Measurements from ENCODE around the gene KCNAB2.
"Not testable (repeated sequence)": the region's sequence is repeated elsewhere in the genome, so short reads cannot be mapped to it uniquely, and the experiment has no call there.

Gene KCNAB2

DNA sequence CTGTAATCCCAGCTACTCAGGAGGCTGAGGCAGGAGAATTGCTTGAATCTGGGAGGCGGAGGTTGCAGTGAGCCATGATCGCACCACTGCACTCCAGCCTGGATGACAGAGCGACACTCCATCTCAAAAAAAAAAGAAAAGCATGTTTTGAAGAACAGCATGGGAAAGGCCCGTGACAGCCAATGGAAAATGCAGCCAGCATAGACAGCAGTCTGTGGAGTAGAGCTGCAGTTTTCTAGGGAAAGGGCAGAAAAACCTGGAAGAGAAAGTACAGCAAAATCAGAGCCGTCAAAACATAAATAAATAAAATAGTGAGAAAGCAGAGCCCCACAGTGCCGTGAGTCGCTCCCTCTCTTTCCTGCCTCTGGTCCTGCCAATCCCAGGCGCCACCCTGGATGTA, 31.4 kb downstream of the KCNAB2 start:
- H3K27me3 ChIP-seq (ENCODE audit: control insufficient read depth, insufficient read depth, low read length): peaks cover 49% of the 10 kb centered on the region
- H3K4me2 ChIP-seq (ENCODE audit: low read length); H3K36me3 ChIP-seq (ENCODE audit: insufficient read depth, low read length); H3K4me3 ChIP-seq (ENCODE audit: low read length); H3K4me1 ChIP-seq (ENCODE audit: control insufficient read depth, insufficient read depth, low read length); H3K9ac ChIP-seq (ENCODE audit: low read depth, low read length); H3K9me3 ChIP-seq (replicated peaks; ENCODE audit: low read length): not testable (repeated sequence)

DNA sequence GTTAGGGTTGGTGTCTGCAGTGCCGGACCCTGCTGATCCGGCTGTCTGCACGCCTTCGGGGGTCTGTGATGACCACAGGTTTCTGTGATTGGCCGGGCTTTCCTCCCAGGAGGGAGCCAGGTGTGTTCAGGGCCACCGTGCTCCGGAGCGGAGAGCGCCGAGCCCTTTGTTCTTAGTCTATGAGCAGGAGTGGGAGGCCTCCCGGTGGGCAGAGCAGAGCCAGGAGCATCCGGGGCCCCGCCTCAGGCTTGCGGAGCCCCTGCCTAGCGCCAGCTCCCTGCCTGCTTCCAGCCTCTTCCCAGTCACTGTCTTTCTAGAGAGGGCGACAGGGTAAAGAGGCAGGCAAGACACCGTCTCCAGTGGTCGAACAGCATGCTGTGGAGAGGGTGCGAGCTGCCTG, 31.8 kb downstream of the KCNAB2 start:
- peaks cover 49% of the 10 kb centered on the region for H3K27me3 ChIP-seq (ENCODE audit: control insufficient read depth, insufficient read depth, low read length)
- H3K4me1 ChIP-seq (ENCODE audit: control insufficient read depth, insufficient read depth, low read length): no peaks in the 10 kb centered on the region
- H3K4me2 ChIP-seq (ENCODE audit: low read length): no peak overlapping the region
- no peak overlapping the region for H3K4me3 ChIP-seq (ENCODE audit: low read length)
- no peaks in the 10 kb centered on the region for H3K9me3 ChIP-seq (replicated peaks; ENCODE audit: low read length)
- H3K36me3 ChIP-seq (ENCODE audit: insufficient read depth, low read length): no peaks in the 10 kb centered on the region
- H3K9ac ChIP-seq (ENCODE audit: low read depth, low read length): no peak overlapping the region

DNA sequence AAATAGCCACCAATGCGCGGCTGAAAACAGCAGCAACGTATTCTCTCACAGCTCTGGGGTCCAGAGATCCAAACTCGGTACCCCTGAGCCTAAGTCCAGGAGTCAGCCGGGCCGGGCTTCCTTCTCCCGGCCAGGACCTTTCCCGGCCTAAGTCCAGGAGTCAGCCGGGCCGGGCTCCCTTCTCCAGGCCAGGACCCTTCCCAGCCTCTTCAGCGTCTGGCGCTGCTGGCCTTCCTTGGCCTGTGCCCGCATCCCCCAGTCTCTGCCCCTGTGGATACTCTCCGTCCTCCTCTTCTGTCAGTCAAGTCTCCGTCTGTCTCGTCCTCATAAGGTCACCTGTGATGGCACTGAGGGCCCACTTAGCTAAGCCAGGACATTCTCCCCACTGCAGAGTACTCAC, 32.2 kb downstream of the KCNAB2 start:
- no peak overlapping the region for H3K9ac ChIP-seq (ENCODE audit: low read depth, low read length)
- H3K9me3 ChIP-seq (replicated peaks; ENCODE audit: low read length): no peaks in the 10 kb centered on the region
- no peaks in the 10 kb centered on the region for H3K36me3 ChIP-seq (ENCODE audit: insufficient read depth, low read length)
- H3K27me3 ChIP-seq (ENCODE audit: control insufficient read depth, insufficient read depth, low read length): peaks cover 53% of the 10 kb centered on the region
- H3K4me1 ChIP-seq (ENCODE audit: control insufficient read depth, insufficient read depth, low read length): no peaks in the 10 kb centered on the region
- H3K4me2 ChIP-seq (ENCODE audit: low read length): no peak overlapping the region
- H3K4me3 ChIP-seq (ENCODE audit: low read length): no peak overlapping the region

DNA sequence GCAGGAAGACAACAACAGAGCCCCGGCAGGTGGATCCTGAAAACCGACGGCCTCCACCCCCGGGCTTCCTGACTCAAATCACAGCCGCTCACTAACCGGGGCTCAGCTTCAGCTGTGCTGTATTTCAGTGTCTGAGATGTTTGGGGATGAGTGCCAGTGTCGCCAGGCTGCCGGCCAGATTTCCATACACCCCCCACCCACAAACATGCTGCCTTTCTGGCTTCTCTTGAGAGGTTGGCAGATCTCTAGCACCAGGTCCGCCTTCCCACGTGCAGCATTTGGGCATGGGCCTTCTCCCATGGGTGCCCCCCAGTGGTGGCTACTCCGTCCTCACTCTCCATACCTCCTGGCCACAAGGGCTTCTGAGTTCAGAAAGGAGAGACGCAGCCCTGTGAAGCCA, 34.8 kb downstream of the KCNAB2 start:
- H3K9ac ChIP-seq (ENCODE audit: low read depth, low read length): no peak overlapping the region
- H3K36me3 ChIP-seq (ENCODE audit: insufficient read depth, low read length): no peaks in the 10 kb centered on the region
- H3K27me3 ChIP-seq (ENCODE audit: control insufficient read depth, insufficient read depth, low read length): peaks cover 72% of the 10 kb centered on the region
- peaks cover 12% of the 10 kb centered on the region for H3K4me1 ChIP-seq (ENCODE audit: control insufficient read depth, insufficient read depth, low read length)
- H3K4me2 ChIP-seq (ENCODE audit: low read length): no peak overlapping the region
- H3K4me3 ChIP-seq (ENCODE audit: low read length): no peak overlapping the region
- no peaks in the 10 kb centered on the region for H3K9me3 ChIP-seq (replicated peaks; ENCODE audit: low read length)

DNA sequence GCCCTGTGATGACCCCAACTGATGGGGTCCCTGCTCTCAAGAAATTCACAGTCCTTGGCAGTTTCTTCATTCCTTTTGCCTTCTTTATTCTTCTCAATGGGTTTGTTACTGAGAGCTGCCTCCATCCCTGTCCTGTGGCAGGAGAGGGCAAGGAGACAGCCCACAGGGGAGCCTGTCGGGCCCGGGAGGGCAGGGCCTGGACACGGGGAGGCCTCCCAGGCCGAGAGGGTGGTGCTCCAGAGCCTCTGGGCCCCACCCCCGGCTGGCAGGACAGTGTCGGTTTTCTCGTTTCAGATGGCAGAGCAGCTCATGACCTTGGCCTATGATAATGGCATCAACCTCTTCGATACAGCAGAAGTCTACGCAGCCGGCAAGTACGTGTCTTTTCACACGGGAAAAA, 36.2 kb downstream of the KCNAB2 start:
- Histone ChIP-seq H3K4me1 (ENCODE audit: control insufficient read depth, insufficient read depth, low read length) (peaks cover 12% of the 10 kb centered on the region), H3K4me2 (ENCODE audit: low read length) (no peak overlapping the region), H3K9ac (ENCODE audit: low read depth, low read length) (no peak overlapping the region), H3K9me3 (replicated peaks; ENCODE audit: low read length) (no peaks in the 10 kb centered on the region), H3K27me3 (ENCODE audit: control insufficient read depth, insufficient read depth, low read length) (peaks cover 78% of the 10 kb centered on the region), H3K36me3 (ENCODE audit: insufficient read depth, low read length) (no peaks in the 10 kb centered on the region), H3K4me3 (ENCODE audit: low read length) (no peak overlapping the region)

DNA sequence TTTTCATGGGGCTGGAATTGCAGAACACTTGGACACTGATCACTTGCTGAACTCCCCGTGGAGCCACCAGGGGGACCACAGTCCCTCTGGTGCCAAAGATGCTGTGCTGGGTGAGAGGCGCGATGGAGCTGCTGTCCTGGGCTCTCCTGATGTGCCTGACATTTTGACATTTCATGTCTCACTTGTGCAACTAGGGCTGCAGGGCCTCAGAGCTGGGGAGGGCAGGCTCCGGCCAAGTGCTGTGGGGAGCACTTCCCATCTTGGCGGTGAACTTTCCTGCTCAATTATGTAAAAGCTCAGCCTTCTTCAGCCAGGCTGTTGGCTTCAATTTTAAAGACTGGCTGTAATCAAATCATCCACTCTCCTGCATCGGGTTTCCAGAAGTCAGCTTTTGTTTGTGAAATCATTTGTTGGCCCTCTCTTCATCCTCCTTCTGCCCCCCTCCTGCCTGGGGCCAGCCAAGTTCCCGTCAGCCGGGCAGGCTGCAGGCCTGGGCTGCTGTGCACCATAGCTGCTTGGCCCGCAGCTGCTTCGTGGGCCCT, 36.8 kb downstream of the KCNAB2 start:
- Histone ChIP-seq H3K4me2 (ENCODE audit: low read length) (no peak overlapping the region), H3K9me3 (replicated peaks; ENCODE audit: low read length) (no peaks in the 10 kb centered on the region), H3K9ac (ENCODE audit: low read depth, low read length) (no peak overlapping the region), H3K36me3 (ENCODE audit: insufficient read depth, low read length) (no peaks in the 10 kb centered on the region), H3K27me3 (ENCODE audit: control insufficient read depth, insufficient read depth, low read length) (peaks cover 81% of the 10 kb centered on the region), H3K4me1 (ENCODE audit: control insufficient read depth, insufficient read depth, low read length) (peaks cover 12% of the 10 kb centered on the region), H3K4me3 (ENCODE audit: low read length) (no peak overlapping the region)

DNA sequence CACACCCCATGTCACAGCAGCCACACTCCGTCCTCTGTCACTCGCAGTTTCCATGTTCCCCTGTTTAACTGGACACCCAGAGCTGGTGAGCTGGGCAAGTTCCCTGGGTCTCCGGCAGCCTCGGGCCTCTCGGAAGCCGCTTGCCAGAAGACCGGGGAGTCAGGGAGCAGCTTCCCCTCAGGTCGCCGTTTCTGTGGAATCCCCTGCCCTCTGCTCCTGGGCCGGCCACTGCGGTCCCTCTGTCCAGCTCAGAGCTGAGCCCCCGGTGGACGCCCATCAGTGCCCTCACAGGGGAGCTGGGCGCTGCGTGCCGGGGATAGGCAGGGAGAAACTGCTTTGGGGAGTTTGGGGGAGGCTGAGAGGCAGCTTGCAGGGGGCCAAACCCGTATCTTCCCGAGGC, 37.7 kb downstream of the KCNAB2 start:
- no peaks in the 10 kb centered on the region for H3K36me3 ChIP-seq (ENCODE audit: insufficient read depth, low read length)
- H3K4me1 ChIP-seq (ENCODE audit: control insufficient read depth, insufficient read depth, low read length): peaks cover 12% of the 10 kb centered on the region
- peaks cover 76% of the 10 kb centered on the region for H3K27me3 ChIP-seq (ENCODE audit: control insufficient read depth, insufficient read depth, low read length)

DNA sequence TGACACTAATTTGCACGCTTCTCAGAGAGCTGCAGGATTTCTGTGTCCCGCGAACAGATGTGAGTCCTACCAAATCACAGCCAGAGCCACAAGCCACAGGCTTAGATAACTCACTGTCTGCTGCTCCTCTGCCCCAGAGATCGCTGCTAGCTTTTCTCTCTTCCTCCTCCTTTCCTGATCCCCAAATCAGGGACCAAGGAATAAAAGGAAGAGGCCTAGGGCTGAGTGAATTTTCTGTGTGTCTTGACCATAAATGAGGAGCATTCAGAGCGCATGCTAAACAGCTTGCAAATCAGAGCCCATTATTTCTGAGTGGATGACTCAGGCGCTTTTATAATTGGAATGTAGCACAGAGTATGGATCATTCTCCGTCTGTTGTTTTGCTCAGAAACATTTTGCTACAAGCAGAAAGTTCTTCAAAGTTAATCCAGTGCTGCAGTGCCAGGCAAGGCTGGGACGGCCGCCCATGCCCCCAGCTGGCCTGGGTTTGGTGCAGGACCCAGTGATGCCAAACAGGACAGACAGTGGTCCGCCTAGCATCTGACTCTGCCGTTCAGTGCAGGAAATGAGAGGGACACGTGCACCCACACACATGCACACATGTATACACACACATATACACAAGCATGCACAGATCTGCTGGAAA, 38.2 kb downstream of the KCNAB2 start:
- H3K4me1 ChIP-seq (ENCODE audit: control insufficient read depth, insufficient read depth, low read length): peaks cover 12% of the 10 kb centered on the region
- H3K9ac ChIP-seq (ENCODE audit: low read depth, low read length): no peak overlapping the region
- peak overlapping the region; percentile 58 for H3K4me2 ChIP-seq (ENCODE audit: low read length)
- H3K4me3 ChIP-seq (ENCODE audit: low read length): no peak overlapping the region
- peaks cover 72% of the 10 kb centered on the region for H3K27me3 ChIP-seq (ENCODE audit: control insufficient read depth, insufficient read depth, low read length)
- no peaks in the 10 kb centered on the region for H3K36me3 ChIP-seq (ENCODE audit: insufficient read depth, low read length)
- no peaks in the 10 kb centered on the region for H3K9me3 ChIP-seq (replicated peaks; ENCODE audit: low read length)

More for the DNA sequence above, 37.7 kb downstream of the KCNAB2 start:
- Histone ChIP-seq H3K9me3 (replicated peaks; ENCODE audit: low read length) (no peaks in the 10 kb centered on the region), H3K4me2 (ENCODE audit: low read length) (no peak overlapping the region), H3K9ac (ENCODE audit: low read depth, low read length) (no peak overlapping the region), H3K4me3 (ENCODE audit: low read length) (no peak overlapping the region)

DNA sequence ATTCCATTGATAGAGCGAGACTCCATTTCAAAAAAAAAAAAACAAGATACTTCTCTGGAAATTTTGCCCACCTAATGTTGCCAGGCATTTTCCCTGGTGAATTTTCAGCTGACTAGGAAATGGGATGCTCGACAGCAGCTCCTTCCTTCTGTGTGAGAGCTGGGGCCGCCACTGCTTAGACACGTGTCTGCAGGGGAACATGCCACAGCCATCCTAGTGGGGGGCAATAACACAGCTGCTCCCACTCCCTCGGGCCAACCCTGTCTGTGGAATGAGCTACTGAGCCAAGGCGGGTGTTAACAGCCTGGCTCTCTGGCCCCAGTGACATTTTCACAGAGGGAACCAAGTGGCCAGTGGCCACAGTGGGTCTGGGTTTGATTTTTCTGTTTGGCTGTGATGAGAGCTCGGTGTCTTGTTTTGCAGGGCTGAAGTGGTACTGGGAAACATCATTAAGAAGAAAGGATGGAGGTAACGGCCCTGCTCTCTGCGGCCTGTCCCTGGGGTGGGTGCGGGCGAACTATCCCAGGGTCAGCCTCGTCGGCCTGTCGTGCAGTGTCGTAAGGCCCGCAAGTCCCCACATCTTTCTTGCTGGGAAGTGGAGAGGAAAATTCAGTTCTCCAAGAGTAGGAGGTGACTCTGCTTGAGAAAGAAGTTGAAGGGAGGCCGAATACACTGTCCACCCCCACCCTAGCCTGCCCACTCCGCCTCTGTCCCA, 39.2 kb downstream of the KCNAB2 start:
- Histone ChIP-seq H3K4me1 (ENCODE audit: control insufficient read depth, insufficient read depth, low read length) (peaks cover 12% of the 10 kb centered on the region), H3K4me3 (ENCODE audit: low read length) (no peak overlapping the region), H3K9me3 (replicated peaks; ENCODE audit: low read length) (no peaks in the 10 kb centered on the region), H3K9ac (ENCODE audit: low read depth, low read length) (no peak overlapping the region), H3K27me3 (ENCODE audit: control insufficient read depth, insufficient read depth, low read length) (peaks cover 67% of the 10 kb centered on the region), H3K36me3 (ENCODE audit: insufficient read depth, low read length) (no peaks in the 10 kb centered on the region), H3K4me2 (ENCODE audit: low read length) (no peak overlapping the region)

DNA sequence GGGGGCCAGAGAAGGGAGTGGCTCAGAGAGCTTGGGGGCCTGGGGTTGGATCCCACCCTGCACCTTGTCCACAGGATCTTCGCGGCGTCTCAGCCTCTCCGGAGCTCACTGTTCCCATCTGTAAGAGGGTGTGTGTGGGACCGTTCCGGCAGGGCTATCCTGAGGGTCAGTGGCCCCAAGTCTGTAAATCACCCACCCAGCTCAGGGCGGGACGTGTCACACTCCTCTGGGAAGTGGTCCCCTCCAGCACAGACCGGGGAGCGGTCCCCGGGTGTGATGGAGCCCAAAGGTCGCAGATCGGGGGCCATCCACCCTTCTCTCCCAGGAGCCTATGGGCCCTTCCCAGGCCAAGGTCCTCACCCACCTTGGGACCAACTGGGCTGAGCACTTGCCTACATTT, 40.0 kb downstream of the KCNAB2 start:
- Histone ChIP-seq H3K9me3 (replicated peaks; ENCODE audit: low read length) (no peaks in the 10 kb centered on the region), H3K9ac (ENCODE audit: low read depth, low read length) (no peak overlapping the region), H3K36me3 (ENCODE audit: insufficient read depth, low read length) (no peaks in the 10 kb centered on the region), H3K4me1 (ENCODE audit: control insufficient read depth, insufficient read depth, low read length) (peaks cover 12% of the 10 kb centered on the region), H3K4me2 (ENCODE audit: low read length) (no peak overlapping the region), H3K27me3 (ENCODE audit: control insufficient read depth, insufficient read depth, low read length) (peaks cover 64% of the 10 kb centered on the region), H3K4me3 (ENCODE audit: low read length) (no peak overlapping the region)

DNA sequence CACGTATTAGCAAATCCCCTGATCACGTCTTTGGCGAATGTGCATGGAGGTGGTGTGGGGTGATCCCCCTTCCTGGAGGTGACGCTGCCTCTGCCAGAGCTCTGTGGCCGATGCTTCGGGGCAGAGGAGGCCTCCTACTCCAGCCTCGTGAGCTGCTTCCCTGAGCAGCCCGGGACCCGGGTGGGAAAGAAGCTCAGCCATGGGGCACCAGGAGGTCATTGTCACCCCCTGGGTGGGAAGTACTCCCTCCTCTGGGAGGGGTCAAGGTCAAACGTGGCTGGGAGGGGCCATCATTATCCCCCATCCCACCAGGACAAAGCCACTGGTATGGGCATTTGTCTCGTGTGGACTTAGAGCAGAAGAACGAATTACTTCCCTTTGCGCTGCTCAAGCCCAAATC, 40.7 kb downstream of the KCNAB2 start:
- Histone ChIP-seq H3K9me3 (replicated peaks; ENCODE audit: low read length) (no peaks in the 10 kb centered on the region), H3K4me3 (ENCODE audit: low read length) (no peak overlapping the region), H3K4me1 (ENCODE audit: control insufficient read depth, insufficient read depth, low read length) (peaks cover 12% of the 10 kb centered on the region), H3K9ac (ENCODE audit: low read depth, low read length) (no peak overlapping the region), H3K4me2 (ENCODE audit: low read length) (no peak overlapping the region), H3K36me3 (ENCODE audit: insufficient read depth, low read length) (no peaks in the 10 kb centered on the region), H3K27me3 (ENCODE audit: control insufficient read depth, insufficient read depth, low read length) (peaks cover 57% of the 10 kb centered on the region)
